Pons (tissue), 1 donor: ENCODE measurements around the gene POLD2.

Experiments used
- DNase-seq: peaks from one replicate; pipeline ENCODE4 v3.0.0-alpha.2; 2016; ENCODE audit warnings: low spot score

Gene POLD2

DNA sequence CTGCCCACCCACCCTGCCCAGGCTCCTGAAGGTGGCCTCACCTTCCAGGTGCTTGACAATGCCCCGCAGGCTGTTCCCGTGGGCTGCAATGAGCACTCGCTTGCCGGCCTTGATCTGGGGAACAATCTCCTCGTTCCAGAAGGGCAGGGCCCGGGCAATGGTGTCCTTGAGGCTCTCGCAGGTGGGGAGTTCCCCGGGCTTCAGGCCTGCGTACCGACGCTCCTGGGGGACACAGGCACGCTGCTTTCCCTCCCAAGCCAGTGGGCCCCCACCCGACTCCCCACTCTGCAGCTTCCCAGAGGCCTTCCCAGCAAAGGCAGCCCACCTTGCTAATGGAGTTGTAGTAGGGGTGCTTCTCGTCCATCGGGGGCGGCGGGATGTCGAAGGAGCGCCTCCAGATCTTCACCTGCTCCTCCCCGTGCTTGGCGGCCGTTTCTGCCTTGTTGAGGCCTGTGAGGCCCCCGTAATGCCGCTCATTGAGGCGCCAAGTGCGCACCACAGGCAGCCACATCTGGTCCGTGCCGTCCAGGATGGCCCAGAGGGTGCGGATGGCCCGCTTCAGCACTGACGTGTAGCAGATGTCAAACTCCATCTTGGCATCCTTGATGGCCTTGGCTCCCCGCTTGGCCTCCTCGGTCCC, 58.4 kb downstream of the POLD2 start:
- no peak for DNase-seq
